Common myeloid progenitor, CD34-positive (primary cell): Measurements from ENCODE around the gene SUGCT.

Source experiments
- CTCF ChIA-PET: fragments of 350-600 bp; sonication (Branson Sonifier 250); formaldehyde crosslinking; loops from one replicate; lab custom pipeline; 2021; ENCODE audit warnings: antibody characterized with exemption; lab: Charles Lee
- POLR2A ChIA-PET: fragments of 350-600 bp; sonication (Branson Sonifier 250); formaldehyde crosslinking; loops from one replicate; lab custom pipeline; 2021; ENCODE audit warnings: antibody characterized with exemption; lab: Charles Lee
- DNase-seq, 3 donors: peaks; one replicate each; pipeline versions ENCODE4 v3.0.0 to v3.0.0-alpha.2; 2013
- H3K27ac ChIP-seq, 2 experiments: 1 replicate in 1 of 2; 2 replicates in 1 of 2; pipeline ENCODE4 v1.7.0; 2013; ENCODE audit warnings: inconsistent platforms in 2 of 2, low read length in 2 of 2, mild to moderate bottlenecking in 2 of 2, low read depth in 1 of 2, moderate library complexity in 1 of 2; ENCODE audit not compliant: severe bottlenecking in 2 of 2, insufficient read depth in 1 of 2, poor library complexity in 1 of 2
- H3K27me3 ChIP-seq, 5 experiments: replicated peaks in 2 of 5; 1 replicate in 3 of 5; 2 replicates in 2 of 5; pipeline versions ENCODE4 v1.6.1 to v1.7.0; 2013; ENCODE audit warnings: low read length in 4 of 5, mild to moderate bottlenecking in 2 of 5, moderate library complexity in 2 of 5, inconsistent platforms in 1 of 5; ENCODE audit not compliant: insufficient read depth in 5 of 5, control insufficient read depth in 4 of 5
- H3K36me3 ChIP-seq, 4 experiments: 1 replicate in 2 of 4; 2 replicates in 2 of 4; pipeline versions ENCODE4 v1.6.1 to v1.7.0; 2013; ENCODE audit warnings: low read length in 3 of 4, control low read depth in 1 of 4, mild to moderate bottlenecking in 1 of 4; ENCODE audit not compliant: control insufficient read depth in 4 of 4, insufficient read depth in 4 of 4
- H3K4me1 ChIP-seq, 4 experiments: 1 replicate in 3 of 4; 2 replicates in 1 of 4; pipeline versions ENCODE4 v1.6.1 to v1.7.1; 2013; ENCODE audit warnings: low read length in 3 of 4, mild to moderate bottlenecking in 3 of 4, control low read depth in 1 of 4, inconsistent platforms in 1 of 4, moderate library complexity in 1 of 4; ENCODE audit not compliant: control insufficient read depth in 4 of 4, insufficient read depth in 4 of 4; ENCODE audit errors: control extremely low read depth in 1 of 4
- H3K4me3 ChIP-seq, 7 experiments: 1 replicate in 4 of 7; 2 replicates in 3 of 7; pipeline versions ENCODE4 v1.5.1 to v1.7.0; 2013; ENCODE audit warnings: mild to moderate bottlenecking in 7 of 7, low read length in 6 of 7, moderate library complexity in 6 of 7, inconsistent platforms in 2 of 7, low read depth in 2 of 7, control low read depth in 1 of 7; ENCODE audit not compliant: insufficient read depth in 4 of 7, control insufficient read depth in 1 of 7; ENCODE audit errors: extremely low read depth in 1 of 7
- H3K9me3 ChIP-seq, 5 experiments: 1 replicate in 4 of 5; 2 replicates in 1 of 5; pipeline versions ENCODE4 v1.6.1 to v1.7.1; 2013; ENCODE audit warnings: low read length in 4 of 5, mild to moderate bottlenecking in 2 of 5, inconsistent platforms in 1 of 5, low read depth in 1 of 5, moderate library complexity in 1 of 5; ENCODE audit not compliant: control insufficient read depth in 4 of 5, insufficient read depth in 2 of 5; ENCODE audit errors: control extremely low read depth in 1 of 5
- WGBS: methylation state at CpG from one replicate; pipeline ENCODE4 v1.1.5; 2013; ENCODE audit not compliant: insufficient coverage; 5-methylcytosine and 5-hydroxymethylcytosine counted together

SUGCT gene

DNA sequence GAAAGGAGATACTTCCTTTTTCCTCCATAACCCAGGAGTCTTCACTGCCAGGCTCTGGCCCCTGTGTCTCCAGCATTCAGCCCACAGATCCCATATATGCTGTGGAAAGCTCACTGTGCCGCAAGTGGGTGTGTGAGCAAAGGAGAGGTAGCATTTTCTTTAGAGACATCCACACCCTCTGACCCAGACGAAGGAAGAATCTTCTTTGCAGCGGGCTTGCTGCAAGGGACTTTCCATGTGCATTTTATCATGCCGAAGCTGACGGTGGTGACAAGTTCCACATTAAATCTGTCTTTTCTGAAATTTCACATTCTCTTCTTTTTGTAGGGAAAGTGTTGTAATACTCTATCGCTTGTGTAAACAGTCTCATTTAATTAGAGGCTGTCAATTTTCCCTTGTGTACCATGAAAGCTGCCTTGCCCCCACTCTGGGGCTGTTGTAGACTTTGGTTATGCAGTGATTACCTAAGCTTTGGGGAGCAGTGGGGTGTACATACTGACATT lies 409.5 kb downstream of the SUGCT start:
- Histone ChIP-seq H3K9me3 (peaks cover 0 to 2% (median 0%) of the 10 kb centered on the region in 5 experiments), H3K4me1 (peaks cover 0 to 15% (median 0%) of the 10 kb centered on the region in 4 experiments), H3K36me3 (no peaks in the 10 kb centered on the region), H3K27me3 (no peaks in the 10 kb centered on the region), H3K4me3 (no peak overlapping the region), H3K27ac (no peak overlapping the region)
- no peak for DNase-seq
- POLR2A ChIA-PET: no interaction called here
- WGBS: 90% methylated on average over 2 of the region's 6 CpGs
- CTCF ChIA-PET: interaction anchor here (1.4 kb wide), 1 partner anchor 13 kb away, joined by 3 read pairs; no protein-coding TSS in a partner anchor

DNA sequence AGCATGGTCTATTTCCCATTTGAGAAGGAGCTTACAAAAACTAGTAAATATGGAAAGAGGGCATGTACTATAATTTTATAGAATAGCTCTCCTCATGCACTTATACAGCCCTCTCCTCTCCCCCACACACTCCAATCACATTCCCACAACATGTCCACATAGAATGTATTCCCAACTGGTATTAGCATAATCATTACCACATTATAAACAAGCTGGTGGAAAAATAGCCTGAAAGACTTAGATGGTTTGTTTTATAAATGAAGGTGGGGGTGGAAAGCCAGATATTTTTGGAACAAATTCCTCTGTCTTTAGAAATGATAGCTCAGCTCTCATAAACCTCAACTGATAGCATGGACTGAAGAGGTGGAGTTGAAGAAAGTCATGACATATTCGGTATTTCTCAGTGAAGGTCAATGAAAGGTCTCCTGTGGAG lies 410.1 kb downstream of the SUGCT start:
- Histone ChIP-seq H3K9me3 (peaks cover 0 to 2% (median 0%) of the 10 kb centered on the region in 5 experiments), H3K27me3 (no peaks in the 10 kb centered on the region), H3K4me1 (peaks cover 0 to 20% (median 0%) of the 10 kb centered on the region in 4 experiments), H3K36me3 (no peaks in the 10 kb centered on the region), H3K27ac (no peak overlapping the region), H3K4me3 (no peak overlapping the region)
- no peak for DNase-seq
- ChIA-PET CTCF (interaction anchor here (1.4 kb wide), 1 partner anchor 12 kb away, joined by 3 read pairs; no protein-coding TSS in a partner anchor), POLR2A (no interaction called here)
- WGBS: 100% methylated on average over 1 of the region's 1 CpG

DNA sequence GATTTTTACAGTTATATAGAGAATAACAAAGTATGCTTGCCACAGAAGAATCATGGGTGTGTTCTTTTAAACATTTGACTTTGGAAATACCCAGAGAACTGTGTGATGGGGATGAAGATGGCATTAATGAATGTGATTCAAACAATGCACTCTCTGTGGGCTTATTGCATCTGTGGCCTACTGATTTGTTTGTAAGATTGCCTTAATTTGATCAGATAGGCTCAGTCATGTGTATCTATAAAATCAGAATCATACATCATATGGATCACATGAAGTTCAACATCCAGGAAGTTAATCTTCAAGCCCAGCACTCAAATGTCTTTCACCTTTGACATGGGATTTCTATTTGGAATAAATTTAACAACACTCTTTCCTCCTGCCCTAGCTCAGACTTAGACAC lies 410.9 kb downstream of the SUGCT start:
- H3K36me3 ChIP-seq: no peaks in the 10 kb centered on the region
- H3K9me3 ChIP-seq: no peaks in the 10 kb centered on the region
- ChIA-PET POLR2A (no interaction called here), CTCF (no interaction called here)
- no peak overlapping the region for H3K4me3 ChIP-seq
- no peak for DNase-seq
- H3K27me3 ChIP-seq: no peaks in the 10 kb centered on the region
- peaks cover under 1 to 28% (median 2%) of the 10 kb centered on the region in 4 experiments for H3K4me1 ChIP-seq
- no peak overlapping the region for H3K27ac ChIP-seq

DNA sequence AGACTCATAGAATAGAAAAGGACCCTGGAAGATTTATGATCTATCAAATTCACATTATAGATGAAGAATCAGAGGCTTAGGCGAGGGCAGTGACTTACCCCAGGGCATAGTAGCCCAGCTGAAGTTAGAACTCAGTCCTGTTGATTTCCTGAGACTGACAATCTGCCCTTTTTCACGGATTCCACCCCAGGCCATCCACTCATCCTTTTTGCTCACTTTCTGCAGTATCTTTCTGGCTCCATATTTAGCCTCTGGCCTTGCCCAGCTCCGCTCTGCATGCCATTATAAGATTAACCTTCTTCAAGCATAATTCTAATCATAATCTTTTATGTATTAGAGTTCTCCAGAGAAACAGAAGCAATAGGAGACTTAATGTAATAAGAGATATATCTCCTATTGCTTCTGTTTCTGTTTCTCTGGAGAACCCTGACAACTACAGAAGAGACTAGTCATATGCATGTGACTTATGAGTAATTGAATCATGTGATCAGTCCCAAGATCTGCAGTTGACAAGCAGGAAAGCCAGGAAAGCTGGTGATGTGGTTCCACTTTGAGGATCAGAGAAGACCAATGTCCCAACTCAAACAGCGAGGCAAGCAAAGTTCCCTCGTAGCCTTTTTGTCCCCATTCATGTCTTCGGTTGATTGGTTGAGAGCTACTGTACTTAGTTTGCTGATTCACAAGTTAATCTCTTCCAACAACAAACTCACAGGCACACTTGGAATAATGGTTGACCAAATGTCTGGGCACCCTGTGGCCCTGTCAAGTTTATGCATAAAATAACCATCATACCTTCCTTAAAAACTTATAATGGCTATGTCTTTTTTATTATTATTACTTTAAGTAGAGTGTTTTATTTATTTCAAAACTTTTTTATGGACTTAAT lies 412.1 kb downstream of the SUGCT start:
- no peak overlapping the region for H3K27ac ChIP-seq
- no peaks in the 10 kb centered on the region for H3K27me3 ChIP-seq
- peaks cover 7 to 40% (median 13%) of the 10 kb centered on the region in 4 experiments for H3K4me1 ChIP-seq
- H3K36me3 ChIP-seq: no peaks in the 10 kb centered on the region
- no peak overlapping the region for H3K4me3 ChIP-seq
- ChIA-PET CTCF (interaction anchor here (1.2 kb wide), 1 partner anchor 217 kb away, joined by 3 read pairs; no protein-coding TSS in a partner anchor), POLR2A (no interaction called here)
- DNase-seq: no peak
- WGBS: 98% methylated on average over 5 of the region's 6 CpGs
- H3K9me3 ChIP-seq: no peaks in the 10 kb centered on the region

DNA sequence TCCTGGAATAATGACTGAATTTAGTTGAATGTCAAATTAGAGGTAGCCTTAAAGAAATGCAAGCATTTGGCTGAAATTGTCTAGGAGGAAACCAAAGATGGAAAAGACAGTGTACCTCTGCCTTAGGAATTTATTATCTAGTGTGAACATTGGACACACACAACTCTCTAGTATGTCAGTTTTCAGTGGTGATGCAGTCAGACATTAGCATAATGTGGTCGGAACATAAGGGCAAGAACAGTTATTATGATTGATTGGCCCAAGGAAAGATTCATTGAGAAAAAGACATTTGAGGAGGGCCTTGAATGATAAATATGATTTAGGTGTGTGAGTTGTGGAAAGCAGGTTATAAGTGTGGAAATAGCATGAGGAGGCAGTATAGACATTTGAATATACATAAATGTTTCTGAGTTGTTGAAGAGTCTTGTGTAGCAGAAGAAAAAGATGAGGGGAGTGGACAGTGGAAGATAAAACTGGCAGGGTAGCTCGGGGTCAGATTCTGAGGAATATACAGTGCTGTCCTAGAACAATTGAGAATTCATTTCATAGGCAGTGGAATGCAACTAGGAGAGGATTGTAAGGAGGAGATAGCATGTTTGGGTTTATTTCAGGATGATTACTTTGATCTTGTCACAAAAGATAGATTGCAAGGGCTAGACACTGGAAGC lies 414.7 kb downstream of the SUGCT start:
- no peak overlapping the region for H3K4me3 ChIP-seq
- no peak overlapping the region for H3K27ac ChIP-seq
- CTCF ChIA-PET: interaction anchor here (1.1 kb wide), 1 partner anchor 30 kb away, joined by 3 read pairs; no protein-coding TSS in a partner anchor
- H3K4me1 ChIP-seq: peaks cover 11 to 57% (median 35%) of the 10 kb centered on the region in 4 experiments
- no peaks in the 10 kb centered on the region for H3K27me3 ChIP-seq
- WGBS: 100% methylated on average over 2 of the region's 2 CpGs
- DNase-seq: no peak
- no peaks in the 10 kb centered on the region for H3K36me3 ChIP-seq
- POLR2A ChIA-PET: no interaction called here
- H3K9me3 ChIP-seq: no peaks in the 10 kb centered on the region

DNA sequence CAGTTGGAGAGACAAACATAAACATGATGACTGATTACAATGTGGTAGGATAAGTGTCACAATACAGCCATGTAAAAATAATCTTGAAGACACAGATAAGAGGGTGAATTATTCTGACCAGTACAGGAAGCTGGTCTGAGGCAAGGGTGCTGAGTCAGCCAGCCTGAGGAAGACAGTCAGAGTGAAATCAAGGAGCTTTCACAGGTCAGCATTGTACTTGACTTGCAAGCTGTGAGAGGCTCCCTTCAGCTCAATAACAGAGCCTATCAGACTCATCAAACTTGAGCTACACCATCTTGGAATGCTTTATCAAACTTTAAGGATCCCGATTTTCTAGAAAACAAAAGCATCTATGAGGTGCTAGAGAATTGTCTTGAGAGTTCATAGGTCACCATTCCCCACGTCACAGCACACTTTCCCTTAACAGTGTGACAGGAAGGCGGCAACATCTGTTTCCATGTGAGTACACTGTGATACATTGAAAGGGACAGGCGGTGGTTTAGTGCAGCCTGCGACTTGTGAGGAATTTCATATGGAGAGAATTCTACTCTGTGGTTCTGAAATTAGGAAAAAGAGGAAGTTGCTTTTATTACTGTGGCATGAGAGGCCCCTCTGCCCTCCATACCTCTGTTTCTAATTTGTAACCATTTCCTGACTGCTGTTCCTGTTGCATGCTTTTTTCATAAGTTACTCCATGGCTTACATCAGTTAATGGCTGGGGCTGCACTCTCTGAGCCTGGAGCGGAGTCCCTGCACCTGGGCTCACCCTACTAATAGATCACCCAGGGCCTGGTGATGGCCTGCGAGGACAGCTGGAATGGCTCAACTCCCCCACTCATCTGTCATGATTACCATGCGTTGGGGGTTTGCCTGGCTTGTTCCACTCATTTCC lies 417.1 kb downstream of the SUGCT start:
- POLR2A ChIA-PET: no interaction called here
- Histone ChIP-seq H3K4me3 (peak overlapping the region in 5 of 7 experiments; percentile 15 to 58 (median 26)), H3K9me3 (no peaks in the 10 kb centered on the region), H3K4me1 (peaks cover 11 to 64% (median 38%) of the 10 kb centered on the region in 4 experiments), H3K27ac (peak overlapping the region; percentile 17 to 67), H3K36me3 (no peaks in the 10 kb centered on the region), H3K27me3 (no peaks in the 10 kb centered on the region)
- DNase-seq: peak; percentile 69 to 96 (median 94)
- 2% methylated on average over 5 of the region's 8 CpGs for WGBS
- CTCF ChIA-PET: interaction anchor here (0.7 to 2.0 kb wide), 6 partner anchors 10 to 223 kb away, joined by 3 to 5 read pairs (median 4); no protein-coding TSS in a partner anchor
